NT2/D1 (cell line): ENCODE data around the gene MMP24.

Experiments used
- DNase-seq: peaks from one replicate; pipeline ENCODE4 v3.0.0-alpha.2; 2011; ENCODE audit warnings: low read depth, low spot score
- H3K27me3 ChIP-seq: 2 replicates; pipeline ENCODE4 v1.6.0; 2011; ENCODE audit warnings: mild to moderate bottlenecking; ENCODE audit not compliant: insufficient read length, insufficient read depth
- H3K36me3 ChIP-seq: 2 replicates; pipeline ENCODE4 v1.6.1; 2011; ENCODE audit warnings: mild to moderate bottlenecking, low read length, mixed read lengths; ENCODE audit not compliant: insufficient read depth, insufficient read length
- H3K4me1 ChIP-seq: 2 replicates; pipeline ENCODE4 v1.5.1; 2011; ENCODE audit not compliant: insufficient read depth, insufficient read length
- H3K4me3 ChIP-seq: 2 replicates; pipeline ENCODE4 v1.5.1; 2011; ENCODE audit warnings: low read depth; ENCODE audit not compliant: insufficient read length
- H3K9ac ChIP-seq: 2 replicates; pipeline ENCODE4 v1.6.0; 2011; ENCODE audit warnings: low read depth; ENCODE audit not compliant: insufficient read length
- H3K9me3 ChIP-seq: 2 replicates; pipeline ENCODE4 v1.5.1; 2011; ENCODE audit warnings: mild to moderate bottlenecking, low read length; ENCODE audit not compliant: insufficient read depth
- SUZ12 ChIP-seq: IDR thresholded peaks from 2 replicates; pipeline ENCODE4 v1.6.1; 2011; ENCODE audit not compliant: insufficient read length, insufficient read depth; ENCODE audit errors: extremely low read depth
- YY1 ChIP-seq: IDR thresholded peaks from 2 replicates; pipeline ENCODE4 v1.6.1; 2011; ENCODE audit not compliant: insufficient read length, insufficient read depth
- ZNF274 ChIP-seq: IDR thresholded peaks from 2 replicates; pipeline ENCODE4 v1.6.1; 2011; ENCODE audit warnings: mild to moderate bottlenecking, low read depth, low read length

The MMP24 gene

DNA sequence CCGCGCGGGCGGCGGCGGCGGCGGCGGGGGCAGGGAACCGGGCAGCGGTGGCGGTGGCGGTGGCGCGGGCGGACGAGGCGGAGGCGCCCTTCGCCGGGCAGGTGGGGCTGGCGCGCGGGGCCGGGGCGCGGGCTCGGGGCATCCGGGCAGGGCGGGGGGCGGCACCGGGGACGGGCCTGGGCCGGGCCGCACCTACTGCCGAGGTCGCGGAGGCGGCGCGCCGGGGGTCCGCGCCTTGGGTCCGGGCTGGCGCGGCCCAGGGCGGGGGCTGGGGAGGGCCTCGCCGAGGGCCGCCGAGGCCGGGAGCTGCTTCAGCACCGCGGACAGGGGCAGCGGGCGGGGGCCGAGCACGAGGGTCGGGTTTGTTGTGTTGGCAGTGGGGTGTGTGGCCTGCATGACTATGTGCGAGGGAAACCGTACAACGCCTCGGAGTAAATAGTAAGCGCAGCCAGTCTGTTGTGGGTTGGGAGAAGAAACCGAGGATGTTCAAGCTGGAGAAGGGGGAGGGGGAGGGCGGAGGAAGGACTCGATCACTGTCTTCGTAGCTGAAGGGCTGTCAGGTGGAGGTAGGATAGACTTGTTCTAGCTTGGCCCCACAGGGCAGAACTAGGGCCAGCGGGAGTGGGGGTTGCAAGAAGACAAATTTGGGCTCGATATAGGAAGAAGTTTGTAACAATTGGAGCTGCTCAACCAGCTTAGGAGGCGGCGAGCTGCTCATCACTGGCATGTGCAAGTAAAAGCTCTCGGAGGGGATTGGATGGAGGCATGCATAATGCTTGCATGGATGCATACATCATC, 593 bp downstream of the MMP24 start:
- H3K4me1 ChIP-seq, result no peaks in the 10 kb centered on the region
- TF ChIP-seq YY1, result no peak
- TF ChIP-seq ZNF274, result no peak
- no peak for TF ChIP-seq SUZ12
- H3K9me3 ChIP-seq, result no peaks in the 10 kb centered on the region
- no peaks in the 10 kb centered on the region for H3K36me3 ChIP-seq
- DNase-seq, result no peak
- H3K9ac ChIP-seq, result no peak overlapping the region
- peaks cover 44% of the 10 kb centered on the region for H3K27me3 ChIP-seq
- H3K4me3 ChIP-seq, result peak overlapping the region; percentile 8

DNA sequence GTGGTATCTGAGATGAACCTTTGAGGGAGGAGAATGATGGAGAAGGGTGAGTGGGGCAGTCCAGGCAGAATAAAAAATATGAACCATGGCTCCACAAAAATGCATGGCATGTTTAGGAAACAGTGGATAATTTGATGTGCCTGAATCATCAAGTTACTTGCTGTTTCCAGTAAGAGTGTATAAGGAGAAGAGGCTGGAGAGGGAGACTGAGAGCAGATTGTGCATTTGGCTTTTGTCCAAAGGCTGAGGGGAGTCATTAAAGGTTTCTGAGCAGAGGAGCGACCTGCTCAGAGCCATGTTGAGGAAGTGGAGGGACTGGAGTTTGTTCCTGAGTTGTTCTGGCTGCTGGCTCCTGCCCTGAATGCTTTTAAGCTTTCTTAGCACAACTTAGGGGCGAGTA, 6.1 kb downstream of the MMP24 start:
- peaks cover 7% of the 10 kb centered on the region for H3K9me3 ChIP-seq
- H3K27me3 ChIP-seq, result peaks cover 21% of the 10 kb centered on the region
- no peaks in the 10 kb centered on the region for H3K4me1 ChIP-seq
- TF ChIP-seq SUZ12 (no peak), ZNF274 (no peak), YY1 (no peak)
- DNase-seq, result no peak
- no peak overlapping the region for H3K9ac ChIP-seq
- no peak overlapping the region for H3K4me3 ChIP-seq
- H3K36me3 ChIP-seq, result no peaks in the 10 kb centered on the region

GRCh38 chr20:35235881-35236280, 9.4 kb downstream of the MMP24 start:
- peaks cover 5% of the 10 kb centered on the region for H3K4me1 ChIP-seq
- DNase-seq, result no peak
- peaks cover 4% of the 10 kb centered on the region for H3K27me3 ChIP-seq
- no peaks in the 10 kb centered on the region for H3K36me3 ChIP-seq
- peaks cover 7% of the 10 kb centered on the region for H3K9me3 ChIP-seq
- H3K9ac ChIP-seq, result no peak overlapping the region
- no peak for TF ChIP-seq ZNF274
- no peak for TF ChIP-seq YY1
- TF ChIP-seq SUZ12, result no peak
- H3K4me3 ChIP-seq, result no peak overlapping the region

GRCh38 chr20:35237486-35237885, 11.0 kb downstream of the MMP24 start:
- Histone ChIP-seq H3K9me3 (peaks cover 7% of the 10 kb centered on the region), H3K36me3 (no peaks in the 10 kb centered on the region), H3K9ac (no peak overlapping the region), H3K4me1 (peaks cover 11% of the 10 kb centered on the region), H3K4me3 (no peak overlapping the region), H3K27me3 (peaks cover 4% of the 10 kb centered on the region)
- no peak for TF ChIP-seq YY1
- TF ChIP-seq SUZ12, result no peak
- no peak for TF ChIP-seq ZNF274
- no peak for DNase-seq

DNA sequence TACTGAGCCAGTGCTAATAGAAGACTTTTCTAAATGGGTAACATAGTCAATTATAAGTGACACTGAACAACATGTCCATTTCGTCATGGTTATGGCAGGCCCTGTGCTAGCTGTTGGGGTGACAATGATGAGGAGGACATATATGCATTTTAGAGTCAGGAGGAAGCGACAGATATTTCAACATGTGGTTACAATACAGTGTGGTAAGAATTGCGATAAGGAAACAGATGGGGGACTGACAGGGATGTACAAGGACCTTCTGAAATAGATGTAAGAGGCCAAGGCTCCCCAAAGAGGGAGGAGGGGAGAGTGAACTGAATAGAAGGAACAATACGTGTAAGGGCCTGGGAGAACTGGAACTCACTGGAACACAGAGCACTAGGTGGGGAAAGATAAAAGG, 11.7 kb downstream of the MMP24 start:
- Histone ChIP-seq H3K4me1 (peaks cover 11% of the 10 kb centered on the region), H3K36me3 (no peaks in the 10 kb centered on the region), H3K9me3 (peaks cover 7% of the 10 kb centered on the region), H3K4me3 (no peak overlapping the region), H3K27me3 (peaks cover 4% of the 10 kb centered on the region), H3K9ac (no peak overlapping the region)
- no peak for TF ChIP-seq ZNF274
- TF ChIP-seq SUZ12, result no peak
- TF ChIP-seq YY1, result no peak
- DNase-seq, result no peak

- no peak for DNase-seq
- no peak for TF ChIP-seq SUZ12
- no peak for TF ChIP-seq ZNF274
- TF ChIP-seq YY1, result no peak
- Histone ChIP-seq H3K9me3 (peaks cover 7% of the 10 kb centered on the region), H3K9ac (no peak overlapping the region), H3K36me3 (no peaks in the 10 kb centered on the region), H3K4me3 (no peak overlapping the region), H3K27me3 (peaks cover 4% of the 10 kb centered on the region), H3K4me1 (peaks cover 11% of the 10 kb centered on the region)
Observed at GRCh38 chr20:35238735-35239134, 12.2 kb downstream of the MMP24 start.

- H3K9ac ChIP-seq, result no peak overlapping the region
- H3K36me3 ChIP-seq, result no peaks in the 10 kb centered on the region
- no peak for TF ChIP-seq ZNF274
- no peak for TF ChIP-seq YY1
- TF ChIP-seq SUZ12, result no peak
- H3K27me3 ChIP-seq, result no peaks in the 10 kb centered on the region
- H3K4me1 ChIP-seq, result peaks cover 11% of the 10 kb centered on the region
- peaks cover 7% of the 10 kb centered on the region for H3K9me3 ChIP-seq
- no peak overlapping the region for H3K4me3 ChIP-seq
- no peak for DNase-seq
Observed at GRCh38 chr20:35240083-35240810, 13.8 kb downstream of the MMP24 start.
